HEK293 (cell line): ENCODE data around the gene EIF2S3.

ENCODE experiments used
- CTCF ChIA-PET: fragments of 350-600 bp; formaldehyde crosslinking; extraction: SDS; loops from one replicate; lab custom pipeline; 2021; ENCODE audit warnings: antibody characterized with exemption; lab: Yijun Ruan, JAX
- POLR2A ChIA-PET: fragments of 300-600 bp; formaldehyde crosslinking; extraction: SDS; loops from one replicate; lab custom pipeline; 2020; ENCODE audit warnings: antibody characterized with exemption, inconsistent platforms; lab: Yijun Ruan, JAX
- H3K27ac ChIP-seq: fragments of 200-500 bp; sonication (Bioruptor generic); 2 replicates; pipeline ENCODE4 v1.5.1; 2014; ENCODE audit warnings: low read depth, low read length, control low read depth, inconsistent platforms; ENCODE audit errors: extremely low read depth
- H3K36me3 ChIP-seq, 2 experiments: fragments of 200-500 bp in 1 of 2; sonication (Bioruptor generic) in 1 of 2; 1 replicate in 1 of 2; 2 replicates in 1 of 2; pipeline ENCODE4 v1.5.1; 2014 to 2017; ENCODE audit warnings: inconsistent platforms in 2 of 2, low read length in 2 of 2; ENCODE audit not compliant: control insufficient read depth in 2 of 2, insufficient read depth in 1 of 2
- H3K4me1 ChIP-seq: fragments of 200-500 bp; sonication (Bioruptor generic); 2 replicates; pipeline ENCODE4 v1.5.1; 2014; ENCODE audit warnings: mild to moderate bottlenecking, low read length, inconsistent platforms; ENCODE audit not compliant: control insufficient read depth, insufficient read depth
- H3K4me3 ChIP-seq: 2 replicates; pipeline ENCODE4 v1.5.1; 2011; ENCODE audit warnings: low read depth, mild to moderate bottlenecking, control low read depth, low read length, moderate library complexity
- H3K9me3 ChIP-seq: fragments of 200-500 bp; sonication (Bioruptor generic); 2 replicates; pipeline ENCODE4 v1.5.1; 2014; ENCODE audit warnings: low read depth, low read length, inconsistent platforms; ENCODE audit not compliant: control insufficient read depth, insufficient read depth
- ATF2 ChIP-seq: fragments of 450-650 bp; formaldehyde crosslinking; IDR thresholded peaks from 2 replicates; pipeline ENCODE4 v1.5.1; 2016; ENCODE audit warnings: missing biosample characterization, missing genetic modification characterization, low read depth
- BCL11B ChIP-seq: fragments of 450-650 bp; formaldehyde crosslinking; IDR thresholded peaks from 2 replicates; pipeline ENCODE4 v1.5.1; 2016; ENCODE audit warnings: low read depth, missing biosample characterization, missing genetic modification characterization
- GLI2 ChIP-seq: fragments of 450-650 bp; formaldehyde crosslinking; IDR thresholded peaks from 2 replicates; pipeline ENCODE4; 2017; ENCODE audit warnings: missing biosample characterization, missing genetic modification characterization, low read depth, borderline replicate concordance
- GLI4 ChIP-seq: fragments of 450-650 bp; formaldehyde crosslinking; IDR thresholded peaks from 2 replicates; pipeline ENCODE4 v1.5.1; 2016; ENCODE audit warnings: missing biosample characterization, missing genetic modification characterization
- TCF7L2 ChIP-seq: IDR thresholded peaks from 2 replicates; pipeline ENCODE4 v1.6.1; 2011; ENCODE audit warnings: low read depth, mild to moderate bottlenecking, inconsistent platforms, low read length, moderate library complexity, borderline replicate concordance
- ZBTB21 ChIP-seq: fragments of 450-650 bp; formaldehyde crosslinking; IDR thresholded peaks from 2 replicates; pipeline ENCODE4 v1.5.1; 2017; ENCODE audit warnings: missing biosample characterization, missing genetic modification characterization
- ZBTB49 ChIP-seq: fragments of 450-650 bp; formaldehyde crosslinking; IDR thresholded peaks from 2 replicates; pipeline ENCODE4 v1.5.1; 2016; ENCODE audit warnings: missing biosample characterization, missing genetic modification characterization, low read depth
- ZNF10 ChIP-seq: fragments of 450-650 bp; formaldehyde crosslinking; IDR thresholded peaks from 2 replicates; pipeline ENCODE4 v1.5.1; 2017; ENCODE audit warnings: missing biosample characterization, missing genetic modification characterization
- ZNF2 ChIP-seq: fragments of 450-650 bp; formaldehyde crosslinking; IDR thresholded peaks from 2 replicates; pipeline ENCODE4 v1.5.1; 2016; ENCODE audit warnings: missing biosample characterization, missing genetic modification characterization
- ZNF239 ChIP-seq: fragments of 450-650 bp; formaldehyde crosslinking; IDR thresholded peaks from 2 replicates; pipeline ENCODE4 v1.5.1; 2016; ENCODE audit warnings: missing biosample characterization, missing genetic modification characterization
- ZNF449 ChIP-seq: fragments of 450-650 bp; formaldehyde crosslinking; IDR thresholded peaks from 2 replicates; pipeline ENCODE4 v1.5.1; 2017; ENCODE audit warnings: missing biosample characterization, mild to moderate bottlenecking, missing genetic modification characterization, moderate library complexity
- ZNF555 ChIP-seq: fragments of 450-650 bp; formaldehyde crosslinking; conservative IDR thresholded peaks from 2 replicates; pipeline ENCODE4 v1.5.1; 2017; ENCODE audit warnings: missing biosample characterization, mild to moderate bottlenecking, missing genetic modification characterization, inconsistent platforms
- ZNF561 ChIP-seq: fragments of 450-650 bp; IDR thresholded peaks from 2 replicates; pipeline ENCODE4 v1.5.1; 2018; ENCODE audit warnings: missing biosample characterization, missing genetic modification characterization, borderline replicate concordance
- ZNF585B ChIP-seq: fragments of 450-650 bp; formaldehyde crosslinking; IDR thresholded peaks from 2 replicates; pipeline ENCODE4 v1.5.1; 2016; ENCODE audit warnings: missing biosample characterization, missing genetic modification characterization
- ZNF843 ChIP-seq: fragments of 450-650 bp; formaldehyde crosslinking; IDR thresholded peaks from 2 replicates; pipeline ENCODE4 v1.5.1; 2016; ENCODE audit warnings: missing biosample characterization, missing genetic modification characterization
- TF ChIP-seq, protein P1 (sequence below): fragments of 450-650 bp; formaldehyde crosslinking; IDR thresholded peaks from 2 replicates; pipeline ENCODE4 v1.5.1; 2016; ENCODE audit warnings: missing biosample characterization, missing genetic modification characterization
- TF ChIP-seq, protein P2 (sequence below): fragments of 450-650 bp; IDR thresholded peaks from 2 replicates; pipeline ENCODE4 v1.5.1; 2018; ENCODE audit warnings: missing biosample characterization, missing genetic modification characterization

The EIF2S3 gene

GRCh38 chrX:24020306-24020876 lies 34.4 kb upstream of the EIF2S3 start (continued):
- no peak for TF ChIP-seq ZNF449 (tag by site-specific recombination)
- no peak for TF ChIP-seq ZNF555 (tag by site-specific recombination)
- no peak for TF ChIP-seq GLI4
- TF ChIP-seq, protein P1, sequence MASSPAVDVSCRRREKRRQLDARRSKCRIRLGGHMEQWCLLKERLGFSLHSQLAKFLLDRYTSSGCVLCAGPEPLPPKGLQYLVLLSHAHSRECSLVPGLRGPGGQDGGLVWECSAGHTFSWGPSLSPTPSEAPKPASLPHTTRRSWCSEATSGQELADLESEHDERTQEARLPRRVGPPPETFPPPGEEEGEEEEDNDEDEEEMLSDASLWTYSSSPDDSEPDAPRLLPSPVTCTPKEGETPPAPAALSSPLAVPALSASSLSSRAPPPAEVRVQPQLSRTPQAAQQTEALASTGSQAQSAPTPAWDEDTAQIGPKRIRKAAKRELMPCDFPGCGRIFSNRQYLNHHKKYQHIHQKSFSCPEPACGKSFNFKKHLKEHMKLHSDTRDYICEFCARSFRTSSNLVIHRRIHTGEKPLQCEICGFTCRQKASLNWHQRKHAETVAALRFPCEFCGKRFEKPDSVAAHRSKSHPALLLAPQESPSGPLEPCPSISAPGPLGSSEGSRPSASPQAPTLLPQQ (tag by site-specific recombination) = no peak
- TF ChIP-seq GLI2 = no peak
- TF ChIP-seq ZNF10 (tag by site-specific recombination) = no peak
- peak; percentile 81; the same call in 1 of the 2 replicates for TF ChIP-seq ATF2 (tag by site-specific recombination)
- TF ChIP-seq, protein P2, sequence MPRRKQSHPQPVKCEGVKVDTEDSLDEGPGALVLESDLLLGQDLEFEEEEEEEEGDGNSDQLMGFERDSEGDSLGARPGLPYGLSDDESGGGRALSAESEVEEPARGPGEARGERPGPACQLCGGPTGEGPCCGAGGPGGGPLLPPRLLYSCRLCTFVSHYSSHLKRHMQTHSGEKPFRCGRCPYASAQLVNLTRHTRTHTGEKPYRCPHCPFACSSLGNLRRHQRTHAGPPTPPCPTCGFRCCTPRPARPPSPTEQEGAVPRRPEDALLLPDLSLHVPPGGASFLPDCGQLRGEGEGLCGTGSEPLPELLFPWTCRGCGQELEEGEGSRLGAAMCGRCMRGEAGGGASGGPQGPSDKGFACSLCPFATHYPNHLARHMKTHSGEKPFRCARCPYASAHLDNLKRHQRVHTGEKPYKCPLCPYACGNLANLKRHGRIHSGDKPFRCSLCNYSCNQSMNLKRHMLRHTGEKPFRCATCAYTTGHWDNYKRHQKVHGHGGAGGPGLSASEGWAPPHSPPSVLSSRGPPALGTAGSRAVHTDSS (tag by site-specific recombination) = no peak
- TF ChIP-seq ZNF585B (tag by site-specific recombination) = no peak
- 0 out of 2 replicates have a peak, but pooled peaks have one; percentile 22 for TF ChIP-seq ZBTB21 (tag by site-specific recombination)

DNA sequence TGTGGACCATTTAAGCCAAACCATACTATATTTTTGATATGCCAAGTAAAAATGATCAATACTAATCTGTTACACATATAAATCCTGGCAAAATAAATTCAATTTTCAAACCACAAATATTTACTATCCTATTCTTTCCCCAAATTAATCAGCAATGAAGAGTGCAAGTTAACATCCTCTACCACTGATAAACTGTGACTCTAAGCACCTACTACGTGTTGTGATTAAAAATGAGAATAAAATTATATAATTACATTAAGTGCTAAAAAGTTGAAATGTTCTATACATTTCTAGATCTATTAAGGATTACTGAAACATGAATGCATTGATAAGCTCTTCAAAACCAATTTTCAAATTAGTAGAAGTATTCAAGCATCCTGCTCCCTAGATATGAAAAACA lies 31.2 kb upstream of the EIF2S3 start:
- peaks cover 6% of the 10 kb centered on the region; the same call in 1 of the 2 replicates for H3K4me1 ChIP-seq
- POLR2A ChIA-PET = interaction anchor here (0.5 to 1.3 kb wide), 2 partner anchors 12 to 116 kb away, joined by 3 to 4 read pairs; partner anchors contain the start of genes APOO and CXorf58
- H3K36me3 ChIP-seq = peaks cover 18 to 31% of the 10 kb centered on the region in 2 experiments; a peak in 2 of 3 replicates
- no peak for TF ChIP-seq ZNF561 (tag by site-specific recombination)
- TF ChIP-seq ZNF239 (tag by site-specific recombination) = no peak
- no peak for TF ChIP-seq TCF7L2
- TF ChIP-seq ZBTB49 (tag by site-specific recombination) = no peak
- no peak for TF ChIP-seq ZNF843 (tag by site-specific recombination)
- TF ChIP-seq BCL11B (tag by site-specific recombination) = no peak
- no peak for TF ChIP-seq ZNF2 (tag by site-specific recombination)
- CTCF ChIA-PET = interaction anchor here (0.6 to 1.5 kb wide), 2 partner anchors 30 to 1016 kb away, joined by 3 to 5 read pairs; no protein-coding TSS in a partner anchor
- no peaks in the 10 kb centered on the region for H3K9me3 ChIP-seq
- H3K4me3 ChIP-seq = peak overlapping the region; percentile 75
- H3K27ac ChIP-seq = peak overlapping the region; percentile 77; the same call in 1 of the 2 replicates
